GM19468 (cell line): ENCODE results near the gene LRRC46.

Experiments used
- ATAC-seq: cut with Tn5 transposase; IDR thresholded peaks from one replicate; pipeline ENCODE4 v1.9.1; 2021; ENCODE audit warnings: mild to moderate bottlenecking, moderate library complexity, moderate number of reproducible peaks; ENCODE audit not compliant: unreplicated experiment; ENCODE audit errors: extremely low read depth

Gene LRRC46

DNA sequence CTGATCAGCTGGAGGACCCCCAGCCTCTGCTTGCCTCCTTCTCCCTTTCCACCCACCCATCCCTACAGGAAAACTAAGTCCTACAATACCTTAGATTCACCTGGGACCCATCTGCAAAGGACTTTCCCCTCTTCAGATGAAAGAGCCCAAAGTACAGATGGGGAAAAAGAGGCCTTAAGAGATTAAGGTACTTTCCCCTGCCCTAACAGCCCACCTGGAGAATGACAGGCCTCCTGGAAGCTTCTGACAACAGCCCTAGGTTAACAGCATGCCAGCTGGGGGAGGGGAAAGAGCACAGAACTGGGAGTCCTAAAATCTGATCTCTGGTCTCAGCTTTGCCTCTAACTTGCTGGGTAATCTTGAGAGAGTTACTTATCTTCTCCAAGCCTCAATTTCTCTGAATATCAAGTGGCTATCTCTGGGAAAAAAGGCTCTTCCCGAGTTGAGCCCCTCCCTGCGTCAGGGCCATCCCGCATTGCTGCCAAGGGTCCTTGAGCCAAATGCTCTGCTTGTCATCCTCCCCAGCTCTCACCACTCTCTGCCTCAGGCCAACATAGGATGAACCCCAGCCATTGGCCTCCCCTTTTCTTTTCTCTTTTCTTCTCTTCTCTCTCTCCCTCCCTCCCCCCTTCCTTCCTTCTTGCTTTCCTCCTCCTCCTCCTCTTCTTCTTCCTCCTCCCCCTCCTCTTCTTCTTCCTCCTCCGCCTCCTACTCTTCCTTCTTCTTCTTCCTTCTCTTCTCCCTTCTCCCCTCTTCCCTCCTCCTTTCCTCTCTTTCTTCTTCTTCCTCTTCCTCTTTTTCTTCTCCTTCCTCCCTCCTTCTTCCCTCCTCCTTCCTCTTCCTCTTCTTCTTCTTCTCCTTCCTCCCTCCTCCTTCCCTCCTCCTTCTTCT is 42.0 kb downstream of the LRRC46 start:
- no peak for ATAC-seq

DNA sequence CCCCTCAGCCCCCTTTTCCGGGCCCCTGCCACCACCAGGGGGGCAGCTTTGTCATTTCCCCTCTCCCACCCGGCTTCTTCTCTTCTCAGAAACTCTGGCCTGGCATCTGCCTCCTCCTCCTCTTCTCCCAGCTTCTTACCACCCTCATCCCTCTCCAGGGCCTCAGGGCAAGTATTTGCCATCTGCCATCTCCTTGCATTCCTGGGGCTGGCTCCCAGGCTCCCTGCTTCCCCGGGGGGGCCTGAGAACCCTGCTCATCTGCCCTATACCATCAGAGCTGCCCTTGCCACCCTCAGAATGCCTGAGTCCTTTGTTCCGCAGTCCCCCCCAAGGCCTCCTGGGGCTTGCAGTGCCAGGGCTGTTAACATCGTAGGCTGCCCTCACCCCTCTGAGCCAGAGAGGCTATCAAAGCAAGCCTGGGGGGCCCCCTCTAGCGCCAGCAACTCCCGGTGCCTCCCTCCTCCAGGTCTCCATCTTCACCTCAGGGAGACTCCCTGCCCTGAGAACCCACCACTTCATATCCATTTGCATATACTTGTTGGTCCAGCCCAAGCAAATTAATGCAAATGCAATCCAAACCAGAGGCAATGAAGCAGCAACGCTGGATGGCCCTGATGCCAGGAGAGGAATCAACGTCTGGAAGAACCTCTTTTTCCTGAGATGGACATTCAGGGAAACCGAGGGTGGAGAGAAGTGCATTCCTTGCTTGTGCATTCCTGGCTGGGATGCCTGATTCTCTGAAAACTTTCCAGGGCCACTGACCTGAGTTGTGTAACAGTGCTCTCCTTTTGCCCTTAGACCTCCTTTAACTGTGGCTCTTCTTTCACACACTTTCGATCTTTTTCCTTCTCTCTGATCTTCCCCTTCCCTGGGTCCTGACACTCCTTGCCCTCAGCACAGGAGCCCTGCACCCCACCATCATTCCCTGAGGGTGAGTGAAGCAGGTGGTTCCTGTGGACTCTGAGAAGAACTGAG is 43.8 kb downstream of the LRRC46 start:
- ATAC-seq = no peak

DNA sequence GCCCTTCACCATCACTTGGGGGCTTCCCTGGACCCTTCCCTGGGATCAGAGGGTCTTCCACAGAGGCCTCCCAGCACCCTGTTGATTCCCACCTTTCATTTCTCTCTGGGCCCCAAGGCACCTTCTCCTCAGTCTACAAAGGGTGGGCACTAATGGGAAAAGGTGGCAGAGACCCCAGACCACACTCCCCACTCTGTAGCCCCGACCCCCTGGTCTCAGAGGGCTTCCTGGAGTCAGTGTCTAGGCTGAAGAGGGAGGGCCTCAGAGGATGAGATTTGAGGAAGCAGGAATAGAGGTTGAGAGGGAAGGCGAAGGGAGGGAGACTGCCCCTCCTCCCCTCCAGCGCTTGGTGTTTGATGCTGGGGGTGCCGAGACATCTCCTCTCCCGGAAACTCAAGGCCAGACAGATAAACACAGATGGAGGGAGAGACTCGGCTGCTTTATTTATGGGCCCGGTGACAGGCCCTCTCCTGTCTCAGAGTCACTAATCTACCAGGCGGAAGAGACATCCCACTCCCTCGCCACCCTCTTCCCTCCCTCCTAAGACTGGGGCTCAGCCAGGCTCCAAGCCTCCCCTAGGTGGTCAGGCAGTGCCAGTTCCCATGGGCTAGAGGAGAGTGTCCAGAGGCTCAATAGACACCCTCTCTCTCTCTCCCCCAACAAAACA is 46.0 kb downstream of the LRRC46 start:
- ATAC-seq = no peak

DNA sequence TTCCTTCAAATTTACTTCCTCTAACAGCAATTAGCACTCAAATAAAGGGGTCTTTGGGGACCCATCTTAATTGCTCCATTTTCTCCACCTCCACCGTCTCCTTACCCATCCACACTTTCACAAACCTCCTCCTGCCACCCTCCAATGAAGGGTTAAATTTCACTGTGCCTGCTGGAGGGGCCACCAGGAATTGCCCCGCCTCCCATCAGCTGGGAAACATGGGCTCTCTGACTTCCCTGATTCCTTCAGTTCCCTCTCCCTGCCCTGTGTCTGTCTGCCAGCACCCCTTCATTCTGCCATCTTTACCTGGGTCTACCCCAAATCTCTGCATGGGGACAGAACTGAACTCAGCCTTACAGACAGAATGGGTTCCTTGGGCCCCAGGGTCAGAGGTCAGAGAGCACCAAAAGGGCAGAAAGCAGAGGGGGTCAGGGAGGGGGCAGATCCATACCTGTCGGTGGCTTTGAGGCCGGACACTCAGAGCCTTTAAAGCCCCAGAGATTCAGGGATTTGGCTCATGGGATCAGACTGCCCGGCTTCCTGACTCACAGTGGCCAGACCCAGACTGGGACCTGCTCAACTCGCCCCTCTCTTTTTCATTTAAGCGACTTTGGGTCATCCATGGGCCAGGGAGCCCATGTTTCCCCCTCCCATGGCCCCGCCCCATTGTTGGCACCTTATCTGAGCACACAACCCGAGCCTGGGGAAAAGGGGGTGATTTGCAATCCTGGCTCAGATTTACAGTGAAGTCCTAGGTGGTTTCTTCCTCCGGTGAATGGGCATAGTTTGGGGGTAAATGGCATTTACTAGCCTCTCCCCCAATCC is 46.9 kb downstream of the LRRC46 start:
- ATAC-seq = no peak

DNA sequence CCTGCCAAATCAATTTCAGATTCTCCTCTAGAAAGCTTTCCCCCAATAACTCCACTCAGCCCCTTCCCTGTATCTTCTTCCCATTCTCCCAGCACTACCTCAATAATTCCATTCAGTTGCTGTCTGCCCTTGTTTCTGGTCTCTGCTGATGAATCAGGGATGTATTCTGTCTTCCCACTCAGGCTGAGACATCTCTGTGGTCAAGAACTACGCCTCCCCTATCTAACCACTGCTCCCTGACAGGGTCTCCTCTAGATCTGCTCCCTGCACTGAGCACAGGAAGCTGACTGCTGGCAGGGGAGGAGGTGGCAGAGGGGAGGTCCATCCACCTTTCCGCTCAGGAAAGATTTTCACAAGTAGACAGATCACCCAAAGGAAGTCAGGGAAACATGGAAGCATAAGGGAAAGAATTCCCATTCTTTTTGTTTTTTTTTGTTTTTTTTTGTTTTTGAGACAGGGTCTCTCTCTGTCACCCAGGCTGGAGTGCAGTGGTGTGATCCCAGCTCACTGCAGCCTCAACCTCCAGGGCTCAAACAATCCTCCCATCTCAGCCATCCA is 47.6 kb downstream of the LRRC46 start:
- no peak for ATAC-seq

DNA sequence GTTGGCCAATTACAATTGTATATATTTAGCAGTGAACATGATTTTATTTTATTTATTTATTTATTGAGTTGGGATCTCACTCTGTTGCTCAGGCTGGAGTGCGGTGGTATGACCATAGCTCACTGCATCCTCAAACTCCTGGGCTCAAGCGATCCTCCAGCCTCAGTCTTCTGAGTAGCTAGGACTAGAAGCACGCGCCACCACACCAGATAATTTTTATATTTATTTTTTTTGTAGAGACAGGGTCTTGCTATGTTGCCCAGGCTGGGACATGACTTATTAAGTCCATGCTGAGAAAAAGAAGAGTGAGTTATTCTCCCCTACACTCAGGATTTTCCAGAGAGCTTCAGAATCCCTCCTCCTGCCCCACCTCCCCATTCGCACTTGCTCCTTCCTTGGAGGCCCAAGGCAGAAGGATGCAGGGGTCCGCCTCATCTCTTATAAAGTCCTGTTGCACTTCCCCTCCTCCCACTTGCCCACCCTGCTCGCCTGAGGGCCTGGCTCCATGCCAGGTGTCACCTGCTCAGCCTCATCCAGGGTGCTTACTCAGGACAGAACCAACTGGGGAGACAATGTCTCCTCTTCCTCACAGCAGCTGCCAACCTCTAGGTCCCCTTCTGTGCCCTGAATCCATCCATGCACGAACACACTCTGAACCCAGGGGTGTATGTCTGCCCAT is 48.4 kb downstream of the LRRC46 start:
- no peak for ATAC-seq

DNA sequence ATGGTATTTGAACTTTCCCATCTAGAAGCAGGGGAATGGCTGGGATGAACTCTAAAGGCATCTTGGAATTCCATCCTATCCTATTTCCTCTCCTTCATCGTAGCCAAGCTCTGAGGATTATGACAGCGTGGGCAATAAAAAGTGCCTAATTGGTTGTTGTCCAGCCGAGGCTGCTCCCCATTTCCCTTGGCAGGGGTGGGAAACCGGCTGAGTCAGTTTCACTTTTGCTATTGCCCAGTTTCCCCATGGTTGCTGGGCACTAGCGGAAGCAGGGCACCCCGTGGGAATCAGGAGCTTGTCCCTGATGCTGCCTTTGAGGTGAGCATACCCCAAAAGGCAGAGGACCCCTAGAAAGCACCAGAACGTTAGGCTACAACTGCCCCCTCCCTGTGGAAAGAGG is 50.8 kb downstream of the LRRC46 start:
- no peak for ATAC-seq

DNA sequence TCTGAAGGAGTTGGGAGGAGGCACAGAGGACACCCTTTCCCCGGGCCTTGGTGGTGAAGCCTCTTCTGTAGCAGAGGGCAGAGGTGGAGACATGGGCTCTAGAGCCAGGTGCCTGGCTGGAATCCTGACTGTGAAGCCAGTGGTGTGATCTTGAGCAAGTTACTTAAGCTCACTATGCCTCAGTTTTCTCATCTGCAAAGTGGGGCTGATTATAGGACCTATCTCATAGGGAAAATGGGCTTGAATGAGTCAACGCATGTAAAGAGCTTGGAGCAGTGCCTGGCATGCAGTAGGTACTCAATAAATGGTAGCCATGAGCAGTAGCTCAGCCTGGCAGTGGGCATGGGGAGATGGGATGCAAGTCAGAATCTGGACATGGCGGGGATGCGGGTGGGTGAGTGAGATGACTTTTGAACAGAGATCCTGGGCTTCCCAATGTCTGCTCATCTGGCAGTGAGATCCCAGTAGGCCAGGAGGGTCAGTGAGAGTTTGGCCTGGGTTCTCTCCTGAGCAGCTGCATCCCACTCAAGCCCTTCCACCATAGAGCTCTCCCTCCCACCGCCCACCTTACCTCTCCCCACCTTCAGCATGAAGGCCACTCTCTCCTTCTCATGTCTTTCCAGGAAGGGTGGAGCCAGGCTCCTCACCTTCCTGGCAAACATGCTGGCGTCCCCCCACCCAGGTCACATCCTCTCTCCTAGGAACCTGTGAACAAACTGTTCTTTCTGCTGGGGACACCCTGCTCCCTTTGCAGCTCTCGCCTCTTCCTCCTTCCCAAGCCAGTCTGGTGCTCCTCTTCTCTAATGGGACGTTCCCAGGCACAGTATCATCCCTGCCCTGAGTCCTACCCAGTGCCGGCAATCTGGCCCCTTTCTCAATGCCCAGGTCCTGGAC is 51.5 kb downstream of the LRRC46 start:
- ATAC-seq = no peak

DNA sequence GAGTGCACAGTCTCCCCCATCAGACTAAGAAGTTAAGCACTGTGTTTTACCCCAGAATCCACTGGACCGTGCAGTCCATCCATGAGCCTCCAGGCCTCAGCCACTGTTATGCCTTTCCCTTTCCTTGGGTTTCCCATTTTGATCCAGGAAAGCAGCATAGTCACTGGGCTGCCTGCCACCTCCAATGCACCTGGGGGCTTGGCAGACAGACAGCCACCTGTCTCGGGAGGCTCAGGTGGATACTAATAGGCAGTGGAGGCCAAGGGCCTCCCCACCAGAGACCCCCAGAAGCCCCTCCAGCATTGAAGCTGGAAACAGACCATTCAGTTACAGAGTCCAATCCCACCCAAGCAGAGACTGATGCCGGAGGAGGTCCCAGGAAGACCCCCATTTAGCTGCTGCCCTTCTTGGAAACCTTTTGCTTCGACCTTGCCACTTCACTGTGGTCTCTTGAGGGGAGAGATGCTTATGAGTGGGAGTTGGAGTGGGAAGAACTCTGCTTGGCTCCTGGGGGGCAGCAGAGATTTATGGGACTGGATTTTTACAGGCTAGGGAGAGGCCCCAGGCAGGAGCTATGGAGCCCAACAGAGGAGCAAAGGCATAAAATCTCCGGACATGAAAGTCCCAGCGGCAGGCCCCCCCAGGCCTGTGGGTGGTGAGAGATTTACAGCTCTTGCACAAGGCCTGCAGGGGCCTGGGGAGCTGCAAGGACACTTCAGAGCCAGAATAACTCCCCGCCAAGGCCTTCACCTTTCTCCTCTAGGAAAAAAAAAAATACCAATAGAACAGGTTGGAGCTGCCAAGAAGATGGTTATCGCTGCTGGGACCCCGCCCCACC is 52.3 kb downstream of the LRRC46 start:
- ATAC-seq = no peak

DNA sequence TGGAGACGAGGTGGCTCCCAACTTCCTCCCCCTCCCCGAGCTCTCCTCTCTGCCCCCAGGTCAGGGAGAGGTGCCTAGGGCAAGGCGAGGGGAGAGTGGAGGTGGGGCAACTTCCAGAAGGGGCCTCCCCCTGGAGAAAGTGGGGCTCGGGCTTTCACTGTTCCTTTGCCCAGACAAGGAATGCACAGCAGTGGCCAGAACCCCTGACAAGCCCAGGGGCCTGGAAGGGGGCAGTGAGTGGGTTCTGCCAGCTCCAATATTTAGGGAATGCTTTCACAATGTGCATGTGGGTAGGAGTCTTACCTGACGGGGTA is 52.9 kb downstream of the LRRC46 start:
- no peak for ATAC-seq

DNA sequence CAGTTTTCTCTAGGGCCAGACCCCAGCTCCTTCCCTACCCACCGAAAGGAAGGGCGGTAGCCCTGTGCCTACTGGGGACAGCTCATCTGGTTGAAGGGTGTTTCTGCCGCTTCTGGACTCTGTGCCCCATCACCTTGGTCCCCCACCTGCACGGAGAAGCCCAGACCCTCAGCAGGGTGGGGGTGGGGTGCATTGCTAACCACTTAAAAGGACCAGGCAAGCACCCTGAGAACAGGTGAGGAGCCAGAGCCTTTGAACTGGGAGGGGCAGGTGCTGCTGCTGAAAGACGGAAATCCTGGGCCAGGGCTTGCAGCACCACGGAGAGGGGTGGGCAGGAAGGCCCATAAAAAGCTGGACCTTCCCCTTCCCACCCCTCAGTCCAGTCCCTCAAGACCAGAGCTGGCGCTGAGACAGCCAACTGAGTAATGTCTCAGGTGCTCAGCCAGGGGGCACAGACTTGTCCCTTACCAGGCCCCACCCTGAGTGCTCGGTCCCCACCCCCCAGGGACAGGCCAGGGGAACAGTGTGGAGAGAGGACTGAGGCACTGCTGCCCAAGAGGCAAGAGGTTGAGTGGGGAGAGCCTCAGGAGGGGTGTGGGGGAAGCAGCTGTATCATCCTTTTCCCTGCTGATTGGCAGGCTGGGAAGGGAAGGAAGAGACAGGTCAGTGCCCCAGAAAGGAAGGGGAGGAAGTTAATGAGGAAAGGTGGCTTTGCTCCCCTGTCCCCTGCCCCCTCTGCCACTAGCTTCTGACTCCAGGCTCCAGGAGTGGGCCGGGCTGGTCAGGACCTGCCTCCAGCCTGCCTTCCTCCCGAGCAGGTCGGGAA is 53.6 kb downstream of the LRRC46 start:
- no peak for ATAC-seq
